ENCODE measurements around the gene CHRNB2.

The CHRNB2 gene

GRCh38 chr1:154579374-154579773, 11.8 kb downstream of the CHRNB2 start:
- H3K4me3 ChIP-seq (ENCODE audit: low read depth, low read length) = no peak overlapping the region
- CTCF ChIA-PET = no interaction called here
- H3K4me1 ChIP-seq (ENCODE audit: control insufficient read depth, insufficient read depth, low read length) = peaks cover 3% of the 10 kb centered on the region; the same call in 1 of the 2 replicates
- H3K36me3 ChIP-seq (ENCODE audit: control insufficient read depth in 2 of 2, insufficient read depth in 1 of 2, low read length in 2 of 2) = peaks cover 28 to 77% of the 10 kb centered on the region in 2 experiments
- POLR2A ChIA-PET = no interaction called here
- H3K9me3 ChIP-seq (ENCODE audit: control insufficient read depth, insufficient read depth, low read depth, low read length) = no peaks in the 10 kb centered on the region
- no peak for TF ChIP-seq ZNF341 (tag by site-specific recombination; IDR thresholded peaks at IDR 0.05; ENCODE audit: low read depth)
- TF ChIP-seq RBAK (tag by site-specific recombination; IDR thresholded peaks at IDR 0.05) = no peak
- no peak for TF ChIP-seq SP2 (tag by site-specific recombination; IDR thresholded peaks at IDR 0.05)
- no peak for TF ChIP-seq OSR2 (tag by site-specific recombination; IDR thresholded peaks at IDR 0.05)
- TF ChIP-seq ZNF138 (tag by site-specific recombination; IDR thresholded peaks at IDR 0.05; ENCODE audit: borderline replicate concordance) = no peak
- no peak for TF ChIP-seq ZNF221 (tag by site-specific recombination; IDR thresholded peaks at IDR 0.05; ENCODE audit: borderline replicate concordance)
- TF ChIP-seq ZNF416 (tag by site-specific recombination; IDR thresholded peaks at IDR 0.05) = no peak
- TF ChIP-seq ZNF335 (tag by site-specific recombination; conservative IDR thresholded peaks at IDR 0.05) = no peak
- no peak for TF ChIP-seq HOXA7 (CRISPR knock-in tag; IDR thresholded peaks at IDR 0.05; ENCODE audit: borderline replicate concordance)
- no peak for TF ChIP-seq PRDM1 (tag by site-specific recombination; IDR thresholded peaks at IDR 0.05)
- TF ChIP-seq, protein P1, sequence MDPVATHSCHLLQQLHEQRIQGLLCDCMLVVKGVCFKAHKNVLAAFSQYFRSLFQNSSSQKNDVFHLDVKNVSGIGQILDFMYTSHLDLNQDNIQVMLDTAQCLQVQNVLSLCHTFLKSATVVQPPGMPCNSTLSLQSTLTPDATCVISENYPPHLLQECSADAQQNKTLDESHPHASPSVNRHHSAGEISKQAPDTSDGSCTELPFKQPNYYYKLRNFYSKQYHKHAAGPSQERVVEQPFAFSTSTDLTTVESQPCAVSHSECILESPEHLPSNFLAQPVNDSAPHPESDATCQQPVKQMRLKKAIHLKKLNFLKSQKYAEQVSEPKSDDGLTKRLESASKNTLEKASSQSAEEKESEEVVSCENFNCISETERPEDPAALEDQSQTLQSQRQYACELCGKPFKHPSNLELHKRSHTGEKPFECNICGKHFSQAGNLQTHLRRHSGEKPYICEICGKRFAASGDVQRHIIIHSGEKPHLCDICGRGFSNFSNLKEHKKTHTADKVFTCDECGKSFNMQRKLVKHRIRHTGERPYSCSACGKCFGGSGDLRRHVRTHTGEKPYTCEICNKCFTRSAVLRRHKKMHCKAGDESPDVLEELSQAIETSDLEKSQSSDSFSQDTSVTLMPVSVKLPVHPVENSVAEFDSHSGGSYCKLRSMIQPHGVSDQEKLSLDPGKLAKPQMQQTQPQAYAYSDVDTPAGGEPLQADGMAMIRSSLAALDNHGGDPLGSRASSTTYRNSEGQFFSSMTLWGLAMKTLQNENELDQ (tag by site-specific recombination; IDR thresholded peaks at IDR 0.05; ENCODE audit: low read depth) = no peak
- TF ChIP-seq ZNF324 (tag by site-specific recombination; IDR thresholded peaks at IDR 0.05) = no peak
- no peak overlapping the region for H3K27ac ChIP-seq (ENCODE audit: extremely low read depth, low read depth, low read length)

DNA sequence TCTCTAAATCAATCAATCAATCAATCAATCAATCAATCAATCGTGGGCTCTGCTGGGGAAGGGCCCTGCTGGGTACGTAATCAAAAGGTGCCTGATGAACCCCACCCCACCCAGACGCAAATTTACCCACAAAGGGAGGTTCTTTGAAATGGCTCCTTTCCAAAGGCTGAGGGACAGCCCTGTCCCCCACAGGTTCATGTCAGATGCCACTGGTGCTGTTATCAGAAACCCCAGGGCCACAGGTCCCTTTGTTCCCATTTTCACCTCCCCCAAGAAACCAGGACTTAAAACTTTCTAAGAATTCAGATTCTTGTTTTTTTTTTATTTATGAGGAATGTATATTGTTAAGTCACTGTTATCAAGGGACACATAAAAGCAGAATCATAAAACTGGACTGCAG, 14.2 kb downstream of the CHRNB2 start:
- POLR2A ChIA-PET = no interaction called here
- Histone ChIP-seq H3K27ac (ENCODE audit: extremely low read depth, low read depth, low read length) (no peak overlapping the region), H3K9me3 (ENCODE audit: control insufficient read depth, insufficient read depth, low read depth, low read length) (no peaks in the 10 kb centered on the region), H3K4me3 (ENCODE audit: low read depth, low read length) (no peak overlapping the region), H3K4me1 (ENCODE audit: control insufficient read depth, insufficient read depth, low read length) (no peaks in the 10 kb centered on the region), H3K36me3 (ENCODE audit: control insufficient read depth in 2 of 2, insufficient read depth in 1 of 2, low read length in 2 of 2) (peaks cover 42 to 100% of the 10 kb centered on the region in 2 experiments)
- TF ChIP-seq ZNF274 (IDR thresholded peaks at IDR 0.05; ENCODE audit: low read length) (no peak), ZNF274 (tag by site-specific recombination; IDR thresholded peaks at IDR 0.05; ENCODE audit: borderline replicate concordance) (no peak), KLF1 (tag by site-specific recombination; IDR thresholded peaks at IDR 0.05) (no peak), PRDM10 (tag by site-specific recombination; IDR thresholded peaks at IDR 0.05) (no peak), ZNF544 (tag by site-specific recombination; IDR thresholded peaks at IDR 0.05) (no peak), ZNF510 (tag by site-specific recombination; IDR thresholded peaks at IDR 0.05; ENCODE audit: insufficient replicate concordance) (no peak), ZNF777 (tag by site-specific recombination; IDR thresholded peaks at IDR 0.05; ENCODE audit: borderline replicate concordance) (no peak), ZNF211 (tag by site-specific recombination; IDR thresholded peaks at IDR 0.05; ENCODE audit: low read depth) (no peak), ZNF654 (tag by site-specific recombination; IDR thresholded peaks at IDR 0.05; ENCODE audit: low read depth) (no peak)
- TF ChIP-seq, protein P2, sequence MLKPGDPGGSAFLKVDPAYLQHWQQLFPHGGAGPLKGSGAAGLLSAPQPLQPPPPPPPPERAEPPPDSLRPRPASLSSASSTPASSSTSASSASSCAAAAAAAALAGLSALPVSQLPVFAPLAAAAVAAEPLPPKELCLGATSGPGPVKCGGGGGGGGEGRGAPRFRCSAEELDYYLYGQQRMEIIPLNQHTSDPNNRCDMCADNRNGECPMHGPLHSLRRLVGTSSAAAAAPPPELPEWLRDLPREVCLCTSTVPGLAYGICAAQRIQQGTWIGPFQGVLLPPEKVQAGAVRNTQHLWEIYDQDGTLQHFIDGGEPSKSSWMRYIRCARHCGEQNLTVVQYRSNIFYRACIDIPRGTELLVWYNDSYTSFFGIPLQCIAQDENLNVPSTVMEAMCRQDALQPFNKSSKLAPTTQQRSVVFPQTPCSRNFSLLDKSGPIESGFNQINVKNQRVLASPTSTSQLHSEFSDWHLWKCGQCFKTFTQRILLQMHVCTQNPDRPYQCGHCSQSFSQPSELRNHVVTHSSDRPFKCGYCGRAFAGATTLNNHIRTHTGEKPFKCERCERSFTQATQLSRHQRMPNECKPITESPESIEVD (tag by site-specific recombination; IDR thresholded peaks at IDR 0.05) = no peak
- CTCF ChIA-PET = no interaction called here

All from HEK293 (cell line).